Breast epithelium (tissue), 3 donors: ENCODE data around the gene ONECUT1.

ENCODE experiments used
- POLR2A ChIP-seq: fragments of 450-650 bp; IDR thresholded peaks from one replicate; pipeline ENCODE4 v1.6.1; 2016; ENCODE audit warnings: antibody characterized with exemption, mild to moderate bottlenecking, moderate library complexity
- TF ChIP-seq, protein P1 (sequence below), 3 donors: fragments of 450-650 bp; IDR thresholded peaks; one replicate each; pipeline ENCODE4 v1.5.1; 2016 to 2017; ENCODE audit warnings: antibody characterized with exemption in 3 of 3, mild to moderate bottlenecking in 3 of 3, moderate library complexity in 3 of 3

DNA sequence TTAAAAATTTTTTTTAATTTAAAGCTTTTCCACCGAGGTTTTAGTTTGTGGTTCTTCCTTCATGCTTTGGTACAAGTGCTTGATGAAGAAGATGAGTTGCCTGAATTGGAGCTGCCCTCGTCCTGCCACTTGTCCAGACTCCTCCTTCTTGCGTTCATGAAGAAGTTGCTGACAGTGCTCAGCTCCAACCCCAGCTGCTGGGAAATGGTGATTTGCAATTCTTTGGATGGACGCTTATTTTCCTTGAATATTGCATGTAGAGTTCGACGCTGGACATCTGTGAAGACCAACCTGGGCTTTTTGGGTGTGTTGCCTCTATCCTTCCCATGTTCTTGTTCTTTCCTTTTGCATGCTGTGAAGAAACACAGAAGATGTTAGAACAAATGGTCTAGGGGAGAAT, 32.6 kb downstream of the ONECUT1 start:
- TF ChIP-seq, protein P1, sequence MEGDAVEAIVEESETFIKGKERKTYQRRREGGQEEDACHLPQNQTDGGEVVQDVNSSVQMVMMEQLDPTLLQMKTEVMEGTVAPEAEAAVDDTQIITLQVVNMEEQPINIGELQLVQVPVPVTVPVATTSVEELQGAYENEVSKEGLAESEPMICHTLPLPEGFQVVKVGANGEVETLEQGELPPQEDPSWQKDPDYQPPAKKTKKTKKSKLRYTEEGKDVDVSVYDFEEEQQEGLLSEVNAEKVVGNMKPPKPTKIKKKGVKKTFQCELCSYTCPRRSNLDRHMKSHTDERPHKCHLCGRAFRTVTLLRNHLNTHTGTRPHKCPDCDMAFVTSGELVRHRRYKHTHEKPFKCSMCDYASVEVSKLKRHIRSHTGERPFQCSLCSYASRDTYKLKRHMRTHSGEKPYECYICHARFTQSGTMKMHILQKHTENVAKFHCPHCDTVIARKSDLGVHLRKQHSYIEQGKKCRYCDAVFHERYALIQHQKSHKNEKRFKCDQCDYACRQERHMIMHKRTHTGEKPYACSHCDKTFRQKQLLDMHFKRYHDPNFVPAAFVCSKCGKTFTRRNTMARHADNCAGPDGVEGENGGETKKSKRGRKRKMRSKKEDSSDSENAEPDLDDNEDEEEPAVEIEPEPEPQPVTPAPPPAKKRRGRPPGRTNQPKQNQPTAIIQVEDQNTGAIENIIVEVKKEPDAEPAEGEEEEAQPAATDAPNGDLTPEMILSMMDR (IDR thresholded peaks at IDR 0.05), result no peak
- no peak for TF ChIP-seq POLR2A
